Stimulated activated CD8-positive, alpha-beta memory T cell treated with anti-CD3 and anti-CD28 coated beads, Interleukin-7, amount 100 ng/mL, for 48 hours (primary cell): ENCODE data around the gene MCAM.

Experiments
- DNase-seq, 2 donors: peaks; one replicate each; pipeline ENCODE4 v3.0.0-alpha.2; 2020; ENCODE audit warnings: low read depth in 1 of 2; ENCODE audit errors: extremely low read depth in 1 of 2

The MCAM gene

GRCh38 chr11:119345685-119346084 is 28.8 kb upstream of the MCAM start:
- DNase-seq = no peak

GRCh38 chr11:119344291-119345010 is 27.5 kb upstream of the MCAM start:
- DNase-seq = no peak

GRCh38 chr11:119343726-119344125 is 26.8 kb upstream of the MCAM start:
- DNase-seq = no peak

GRCh38 chr11:119342362-119343130 is 25.6 kb upstream of the MCAM start:
- no peak for DNase-seq

- no peak for DNase-seq
Observed at GRCh38 chr11:119342023-119342300, 25.0 kb upstream of the MCAM start.

- DNase-seq = no peak
Observed at GRCh38 chr11:119341222-119342022, 24.5 kb upstream of the MCAM start.

- no peak for DNase-seq
Observed at GRCh38 chr11:119340335-119341221, 23.6 kb upstream of the MCAM start, which contains the start of gene C1QTNF5. Gene C1QTNF5, minus strand, starts transcription at chr11:119340883. Its CDS starts 486 bp downstream, at chr11:119340397.

- no peak for DNase-seq
Observed at GRCh38 chr11:119339589-119340334, 22.8 kb upstream of the MCAM start.

GRCh38 chr11:119338965-119339588 is 22.1 kb upstream of the MCAM start:
- no peak for DNase-seq

- peak; percentile 32 to 42 for DNase-seq
Observed at GRCh38 chr11:119338318-119338890, 21.5 kb upstream of the MCAM start.

- no peak for DNase-seq
Observed at GRCh38 chr11:119337581-119338317, 20.8 kb upstream of the MCAM start.

- DNase-seq = no peak
Observed at GRCh38 chr11:119336744-119337469, 20.0 kb upstream of the MCAM start.

- DNase-seq = no peak
Observed at GRCh38 chr11:119335655-119336543, 19.0 kb upstream of the MCAM start.

- no peak for DNase-seq
Observed at GRCh38 chr11:119335091-119335654, 18.2 kb upstream of the MCAM start.

GRCh38 chr11:119334174-119334930 is 17.4 kb upstream of the MCAM start, which contains the start of gene RNF26:
Gene RNF26, plus strand, starts transcription at chr11:119334527. Its CDS starts 596 bp downstream, at chr11:119335123.
- peak; percentile 73 to 92 for DNase-seq
